HepG2 (cell line): ENCODE results near the gene TNNI3. TPM values are rescaled to one million over a fixed set of nuclear protein-coding genes. Genes with fewer than 3 reads are reported as not detected.

Source experiments
- AKNA ChIP-seq: sonication (generic); formaldehyde crosslinking; IDR thresholded peaks from 2 replicates; pipeline ENCODE4 v1.4.0; 2020; ENCODE audit warnings: missing genetic modification reagents, borderline replicate concordance
- ATF4 ChIP-seq, 2 experiments: fragments of 450-650 bp in 1 of 2; sonication (generic) in 1 of 2; formaldehyde crosslinking; IDR thresholded peaks; 2 replicates each; pipeline versions ENCODE4 v1.5.0 to v1.8.0; 2020 to 2022; ENCODE audit warnings: mild to moderate bottlenecking in 1 of 2, missing genetic modification reagents in 1 of 2
- EED ChIP-seq: sonication (generic); formaldehyde crosslinking; IDR thresholded peaks from 2 replicates; pipeline ENCODE4 v1.5.0; 2020; ENCODE audit warnings: mild to moderate bottlenecking, missing genetic modification reagents
- FOXA1 ChIP-seq, 2 experiments: fragments of 450-650 bp in 1 of 2; sonication (generic) in 1 of 2; formaldehyde crosslinking in 1 of 2; IDR thresholded peaks; 2 replicates each; pipeline versions ENCODE4 v1.4.0 to v1.6.1; 2016 to 2020; ENCODE audit warnings: missing genetic modification reagents in 1 of 2
- KLF12 ChIP-seq: sonication (generic); formaldehyde crosslinking; IDR thresholded peaks from 2 replicates; pipeline ENCODE4 v1.4.0; 2020; ENCODE audit warnings: missing genetic modification reagents, borderline replicate concordance
- KLF13 ChIP-seq: sonication (generic); formaldehyde crosslinking; IDR thresholded peaks from 2 replicates; pipeline ENCODE4 v1.4.0; 2020; ENCODE audit warnings: mild to moderate bottlenecking, missing genetic modification reagents
- POLR2G ChIP-seq: fragments of 200-400 bp; formaldehyde crosslinking; IDR thresholded peaks from 2 replicates; pipeline ENCODE4 v1.6.1; 2018; ENCODE audit warnings: mild to moderate bottlenecking, low read depth, low read length, moderate library complexity
- SRY ChIP-seq: sonication (generic); formaldehyde crosslinking; IDR thresholded peaks from 2 replicates; pipeline ENCODE4 v1.8.0; 2022; ENCODE audit warnings: mild to moderate bottlenecking, missing genetic modification reagents
- TOPORS ChIP-seq: sonication (generic); formaldehyde crosslinking; IDR thresholded peaks from 2 replicates; pipeline ENCODE4 v1.8.0; 2023; ENCODE audit warnings: mild to moderate bottlenecking, missing genetic modification reagents
- TP53 ChIP-seq: sonication (generic); formaldehyde crosslinking; conservative IDR thresholded peaks from 2 replicates; pipeline ENCODE4 v1.4.0; 2020; ENCODE audit warnings: missing genetic modification reagents
- ZFP36L2 ChIP-seq: sonication (generic); formaldehyde crosslinking; IDR thresholded peaks from 2 replicates; pipeline ENCODE4 v1.4.0; 2020; ENCODE audit warnings: missing genetic modification reagents
- ZNF142 ChIP-seq: sonication (generic); formaldehyde crosslinking; IDR thresholded peaks from 2 replicates; pipeline ENCODE4 v1.4.0; 2020; ENCODE audit warnings: missing genetic modification reagents
- ZNF205 ChIP-seq: IDR thresholded peaks from 2 replicates; pipeline ENCODE4 v1.6.1; 2018; ENCODE audit warnings: missing biosample characterization, missing genetic modification reagents
- ZNF446 ChIP-seq: sonication (generic); formaldehyde crosslinking; IDR thresholded peaks from 2 replicates; pipeline ENCODE4 v1.5.0; 2020; ENCODE audit warnings: mild to moderate bottlenecking, missing genetic modification reagents
- ZNF460 ChIP-seq: sonication (generic); formaldehyde crosslinking; IDR thresholded peaks from 2 replicates; pipeline ENCODE4 v1.5.1; 2020; ENCODE audit warnings: missing genetic modification reagents, mild to moderate bottlenecking, borderline replicate concordance
- ZNF674 ChIP-seq: sonication (generic); formaldehyde crosslinking; IDR thresholded peaks from 2 replicates; pipeline ENCODE4 v1.5.0; 2020; ENCODE audit warnings: low read depth, mild to moderate bottlenecking, missing genetic modification reagents
- polyA plus RNA-seq, 8 experiments: library from polyadenylated mRNA; depleted of rRNA in 3 of 8; stranded (reverse) in 7 of 8; unstranded in 1 of 8; fragments of >200 nt; fragmentation: Illumina TruSeq in 4 of 8; extraction: Trizol in 4 of 8; gene quantifications; 2 replicates each; pipeline versions ENCODE4 v1.2.1 to v1.2.3, GENCODE V29; 2011 to 2016; ENCODE audit warnings: low read depth in 4 of 8, missing spikeins in 1 of 8, mixed read lengths in 1 of 8; ENCODE audit not compliant: insufficient read depth in 1 of 8
- total RNA-seq, 5 experiments: library from RNA; depleted of rRNA; stranded (reverse); fragments of >200 nt; fragmentation: Illumina TruSeq; extraction: Trizol; gene quantifications; 2 replicates each; pipeline ENCODE4 v1.2.3, GENCODE V29; 2016; ENCODE audit warnings: low read depth in 1 of 5

Gene TNNI3
- total and polyA plus RNA-seq, 2 of the 13 experiments (the other 11 are each of a cell fraction or from before 2014, with no cell fraction given) = 3.5 to 3.7 TPM

- peak; percentile 81 for TF ChIP-seq SRY (CRISPR knock-in tag)
- TF ChIP-seq KLF13 (CRISPR knock-in tag) = 0 out of 2 replicates have a peak, but pooled peaks have one; percentile 18
- TF ChIP-seq POLR2G = peak; percentile 93
- TF ChIP-seq ZFP36L2 (CRISPR knock-in tag) = no peak
- no peak for TF ChIP-seq KLF12 (CRISPR knock-in tag)
- TF ChIP-seq ZNF205 (CRISPR knock-in tag) = peak; percentile 49; the same call in 1 of the 2 replicates
- no peak for TF ChIP-seq TP53
- TF ChIP-seq ATF4 (CRISPR knock-in tag; IDR thresholded peaks at IDR 0.05) = no peak
- TF ChIP-seq ZNF446 (CRISPR knock-in tag) = no peak
- TF ChIP-seq ZNF674 (CRISPR knock-in tag) = no peak
- peak; percentile 54; the same call in 1 of the 2 replicates for TF ChIP-seq TOPORS (CRISPR knock-in tag)
- TF ChIP-seq ZNF460 (CRISPR knock-in tag) = no peak
- TF ChIP-seq FOXA1 (IDR thresholded peaks at IDR 0.05) = no peak
- peak; percentile 34; the same call in 1 of the 2 replicates for TF ChIP-seq FOXA1 (CRISPR knock-in tag; IDR thresholded peaks at IDR 0.05)
- TF ChIP-seq ZNF142 (CRISPR knock-in tag) = peak; percentile 48
- TF ChIP-seq AKNA (CRISPR knock-in tag) = no peak
- no peak for TF ChIP-seq EED (CRISPR knock-in tag)
Observed at GRCh38 chr19:55206664-55207500, 49.4 kb upstream of the TNNI3 start (continued).
